ENCODE data around the gene STK32C.

The STK32C gene

GRCh38 chr10:132239126-132240031 lies 68.4 kb downstream of the STK32C start:
- no peak for DNase-seq (ENCODE audit: low spot score)
- in situ Hi-C loops (cut with MboI; ENCODE audit: low sequenced_read_pairs, unreplicated experiment): no loop called here
- no peak for TF ChIP-seq CTCF (IDR thresholded peaks at IDR 0.05; ENCODE audit: borderline replicate concordance, control extremely low read depth, extremely low read depth, insufficient read depth, missing control alignments)

- no peak for TF ChIP-seq CTCF (IDR thresholded peaks at IDR 0.05; ENCODE audit: borderline replicate concordance, control extremely low read depth, extremely low read depth, insufficient read depth, missing control alignments)
- in situ Hi-C loops (cut with MboI; ENCODE audit: low sequenced_read_pairs, unreplicated experiment): no loop called here
- DNase-seq (ENCODE audit: low spot score): no peak
Measured at GRCh38 chr10:132238371-132239125, 69.2 kb downstream of the STK32C start.

GRCh38 chr10:132237871-132238270 lies 69.9 kb downstream of the STK32C start:
- in situ Hi-C loops (cut with MboI; ENCODE audit: low sequenced_read_pairs, unreplicated experiment): no loop called here
- no peak for TF ChIP-seq CTCF (IDR thresholded peaks at IDR 0.05; ENCODE audit: borderline replicate concordance, control extremely low read depth, extremely low read depth, insufficient read depth, missing control alignments)
- DNase-seq (ENCODE audit: low spot score): no peak

- DNase-seq (ENCODE audit: low spot score): no peak
- in situ Hi-C loops (cut with MboI; ENCODE audit: low sequenced_read_pairs, unreplicated experiment): no loop called here
- TF ChIP-seq CTCF (IDR thresholded peaks at IDR 0.05; ENCODE audit: borderline replicate concordance, control extremely low read depth, extremely low read depth, insufficient read depth, missing control alignments): no peak
Measured at GRCh38 chr10:132237396-132237795, 70.4 kb downstream of the STK32C start.

GRCh38 chr10:132236881-132237280 lies 70.9 kb downstream of the STK32C start:
- no peak for TF ChIP-seq CTCF (IDR thresholded peaks at IDR 0.05; ENCODE audit: borderline replicate concordance, control extremely low read depth, extremely low read depth, insufficient read depth, missing control alignments)
- in situ Hi-C loops (cut with MboI; ENCODE audit: low sequenced_read_pairs, unreplicated experiment): no loop called here
- no peak for DNase-seq (ENCODE audit: low spot score)

GRCh38 chr10:132236161-132236560 lies 71.6 kb downstream of the STK32C start:
- TF ChIP-seq CTCF (IDR thresholded peaks at IDR 0.05; ENCODE audit: borderline replicate concordance, control extremely low read depth, extremely low read depth, insufficient read depth, missing control alignments): no peak
- in situ Hi-C loops (cut with MboI; ENCODE audit: low sequenced_read_pairs, unreplicated experiment): no loop called here
- DNase-seq (ENCODE audit: low spot score): no peak

All from GM13976 (cell line).